ENCODE data around the gene LANCL3.

LANCL3 gene

DNA sequence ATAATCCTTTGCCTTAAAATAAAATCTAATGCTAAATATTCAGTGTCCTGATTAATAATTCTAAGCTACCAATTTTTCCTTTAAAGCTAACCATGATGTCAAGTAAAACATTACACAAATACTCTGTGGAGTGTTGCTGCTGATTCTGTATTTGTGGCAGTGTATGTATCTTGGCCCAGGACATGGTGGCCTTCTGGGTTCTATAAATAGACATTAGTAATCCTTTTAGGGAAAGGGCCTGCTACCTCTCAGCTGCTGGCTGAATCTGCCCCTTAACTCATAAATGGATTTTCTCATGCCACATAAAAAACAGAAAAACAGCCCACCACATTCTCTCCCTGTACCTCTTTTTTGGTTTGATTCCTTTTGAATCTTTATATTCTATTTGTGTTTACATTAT is 113.0 kb downstream of the LANCL3 start:
- no peak for DNase-seq (ENCODE audit: low read depth)

DNA sequence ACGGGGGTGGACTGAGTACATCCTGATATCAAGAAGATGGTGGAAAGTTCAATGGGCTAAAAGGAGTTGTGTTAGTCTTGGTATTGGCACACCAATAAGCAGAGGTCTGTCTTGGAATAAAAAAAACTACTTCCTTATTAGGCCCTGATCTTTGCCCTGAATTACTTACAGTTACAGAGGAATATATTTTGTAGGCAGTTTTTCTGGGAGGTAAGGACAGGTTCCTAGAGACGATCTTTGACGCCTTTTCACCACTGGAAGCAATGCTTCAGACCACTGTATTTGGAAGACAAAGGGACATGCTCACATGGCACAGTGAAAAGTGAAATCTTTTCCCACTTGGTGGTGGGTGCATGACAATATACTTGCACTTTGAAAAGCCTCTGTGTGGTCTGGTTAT is 113.5 kb downstream of the LANCL3 start:
- no peak for DNase-seq (ENCODE audit: low read depth)

DNA sequence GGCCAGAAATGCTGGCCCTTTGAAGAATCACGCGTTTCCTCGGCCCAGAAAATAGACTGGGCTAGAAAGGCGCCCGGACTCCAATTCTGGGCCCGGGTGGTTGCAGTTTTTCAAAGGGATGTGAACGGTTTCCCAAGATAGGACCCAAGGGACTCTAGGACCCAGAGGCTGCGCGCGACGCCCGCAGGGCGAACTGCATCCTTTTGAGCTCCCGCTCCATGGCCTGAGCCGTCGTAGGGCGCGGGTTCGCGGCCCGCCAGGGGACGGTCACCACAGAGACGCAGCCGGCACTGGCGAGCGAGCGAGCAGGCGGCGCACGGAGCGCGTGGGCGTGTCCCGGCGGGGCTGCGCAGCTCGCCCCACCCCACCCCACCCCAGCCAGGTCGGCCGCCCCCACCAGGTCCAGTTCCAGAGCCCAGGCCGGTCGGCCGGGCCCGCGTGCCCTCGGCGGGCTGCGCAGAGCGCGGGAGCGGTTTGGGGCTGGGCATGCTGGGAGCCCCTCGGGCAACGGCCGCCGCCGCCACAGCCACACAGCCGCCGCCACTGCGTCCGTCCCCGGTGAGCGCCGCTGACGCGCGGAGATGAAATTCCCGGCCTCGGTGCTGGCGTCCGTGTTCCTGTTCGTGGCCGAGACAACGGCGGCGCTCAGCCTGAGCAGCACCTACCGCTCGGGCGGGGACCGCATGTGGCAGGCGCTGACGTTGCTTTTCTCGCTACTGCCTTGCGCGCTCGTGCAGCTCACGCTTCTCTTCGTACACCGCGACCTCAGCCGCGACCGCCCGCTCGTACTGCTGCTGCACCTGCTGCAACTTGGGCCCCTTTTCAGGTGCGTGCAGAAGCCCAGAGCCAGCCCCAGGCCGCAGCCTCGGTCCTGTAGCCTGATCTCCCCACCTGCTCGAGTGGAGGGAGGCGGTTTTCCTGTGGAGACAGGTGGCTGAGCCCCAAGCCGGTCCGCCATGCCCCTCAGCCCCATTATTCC is 114.2 kb downstream of the LANCL3 start, which contains the start of gene XK:
XK (plus strand) TSS at position 411 of the 979 bp plus-strand sequence; CDS start at position 582, 171 bp downstream.
- DNase-seq (ENCODE audit: low read depth) = peak; percentile 27

GRCh38 chrX:37686369-37686995 is 115.0 kb downstream of the LANCL3 start:
- no peak for DNase-seq (ENCODE audit: low read depth)

DNA sequence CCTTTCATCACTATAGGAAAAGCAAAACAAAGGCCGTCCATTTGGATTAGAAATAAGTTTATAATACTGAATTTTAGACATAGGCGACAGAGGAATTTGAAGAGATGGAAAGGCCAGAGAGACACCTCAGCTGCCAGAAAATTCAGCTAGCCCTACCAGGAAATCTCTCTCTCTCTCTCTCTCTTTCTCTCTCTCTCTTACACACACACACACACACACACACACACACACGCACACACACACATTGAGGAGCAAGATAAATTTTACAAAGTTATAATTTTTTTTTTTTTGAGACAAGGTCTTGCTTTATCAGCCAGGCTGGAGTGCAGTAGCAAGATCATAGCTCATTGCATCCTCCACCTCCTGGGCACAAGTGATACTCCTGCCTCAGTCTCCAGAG is 115.5 kb downstream of the LANCL3 start:
- no peak for DNase-seq (ENCODE audit: low read depth)

DNA sequence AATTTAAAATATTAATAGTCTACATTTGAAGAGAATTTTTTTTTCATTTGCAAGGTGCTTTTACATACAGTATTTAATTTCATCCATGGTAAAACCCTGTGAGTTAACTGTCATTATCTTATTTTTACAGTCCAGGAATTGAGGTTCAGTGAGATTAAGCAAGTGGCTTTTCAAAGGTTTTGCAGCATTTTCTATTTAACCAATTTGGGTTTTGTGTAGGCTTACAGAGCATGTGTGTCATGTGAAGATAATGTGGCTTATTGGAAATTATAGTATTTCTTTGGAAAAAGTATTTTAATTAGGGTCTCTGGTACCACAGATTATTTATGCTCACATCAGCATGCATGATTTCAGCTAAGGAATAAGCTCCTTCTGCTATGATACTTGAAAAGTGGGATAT is 118.7 kb downstream of the LANCL3 start:
- DNase-seq (ENCODE audit: low read depth) = no peak

DNA sequence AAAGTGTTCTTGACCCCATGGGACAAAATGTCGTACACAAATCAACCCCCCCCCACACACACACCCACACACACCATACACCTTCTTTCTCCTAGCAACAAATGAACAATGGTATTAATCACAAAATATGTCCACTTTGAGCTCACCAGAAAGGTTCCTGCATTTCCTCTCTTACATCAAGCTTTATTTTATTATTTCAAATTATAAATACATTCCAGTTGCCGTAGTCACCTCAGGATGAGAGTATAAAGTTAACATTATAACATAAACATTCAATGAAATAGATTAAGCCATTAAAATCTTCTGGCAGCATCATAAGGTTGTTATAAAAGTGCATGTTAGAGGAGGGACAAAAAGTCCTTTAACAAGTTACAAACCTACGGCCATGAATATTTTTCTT is 121.5 kb downstream of the LANCL3 start:
- peak; percentile 6 for DNase-seq (ENCODE audit: low read depth)

GRCh38 chrX:37697169-37697760 is 125.8 kb downstream of the LANCL3 start:
- DNase-seq (ENCODE audit: low read depth) = no peak

DNA sequence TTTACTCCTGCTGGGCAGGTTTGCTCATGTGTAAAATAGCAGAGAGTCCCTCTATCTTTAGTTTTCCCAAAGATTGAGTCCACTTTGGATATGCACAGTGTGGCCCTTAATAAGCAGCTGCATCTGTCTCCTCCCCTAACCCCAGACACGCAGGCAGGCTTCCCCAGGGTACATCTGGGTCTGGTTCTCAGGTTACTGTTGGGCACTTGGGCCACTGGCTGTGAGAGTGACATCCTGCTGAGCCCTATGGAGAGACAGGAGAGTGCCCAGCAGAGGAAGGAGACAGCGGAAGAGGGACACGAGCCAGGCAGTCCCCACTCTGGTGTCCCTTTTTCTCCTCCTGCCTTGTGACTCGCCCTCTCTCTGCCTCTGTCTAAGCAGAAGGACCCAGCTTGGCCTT is 130.1 kb downstream of the LANCL3 start:
- no peak for DNase-seq (ENCODE audit: low read depth)

DNA sequence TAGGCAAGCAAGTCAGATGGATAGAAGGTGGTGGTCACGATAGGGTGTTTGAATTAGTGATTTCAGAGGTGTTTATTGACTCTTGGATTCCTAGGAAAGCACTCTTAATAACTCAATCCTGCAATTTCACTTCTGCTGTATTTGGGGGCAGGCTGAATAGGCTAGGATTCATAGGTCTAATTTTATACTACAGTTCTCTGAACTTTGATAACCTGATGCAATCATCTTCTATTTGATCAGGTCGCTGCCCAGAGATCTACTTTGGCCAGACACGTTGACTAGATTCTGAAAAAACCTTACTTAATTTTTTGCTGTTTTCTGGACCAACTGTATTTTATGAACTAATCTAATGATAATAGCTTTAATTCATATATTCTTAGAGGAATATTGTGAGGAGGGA is 140.5 kb downstream of the LANCL3 start:
- no peak for DNase-seq (ENCODE audit: low read depth)

DNA sequence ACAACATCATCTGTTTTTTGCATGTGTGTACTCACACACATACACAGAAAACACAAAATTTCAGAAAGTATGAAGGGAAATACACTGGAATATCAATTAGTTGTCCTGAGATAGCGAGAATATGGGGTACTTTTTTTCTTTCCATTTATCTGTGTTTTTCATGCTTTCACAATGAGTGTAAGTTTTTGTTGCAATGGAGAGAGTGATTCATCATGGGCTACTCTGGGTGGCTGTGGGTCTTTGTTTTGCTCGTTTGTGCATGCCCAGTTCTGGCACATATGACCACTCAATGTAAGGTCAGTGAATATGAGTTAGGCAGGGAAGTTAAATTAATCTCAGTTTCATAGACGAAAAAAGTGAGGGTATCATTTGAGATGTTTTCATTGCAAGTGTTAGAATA is 141.0 kb downstream of the LANCL3 start:
- peak; percentile 0 for DNase-seq (ENCODE audit: low read depth)

- DNase-seq (ENCODE audit: low read depth) = no peak
Observed at GRCh38 chrX:37714479-37714878, 143.0 kb downstream of the LANCL3 start.

DNA sequence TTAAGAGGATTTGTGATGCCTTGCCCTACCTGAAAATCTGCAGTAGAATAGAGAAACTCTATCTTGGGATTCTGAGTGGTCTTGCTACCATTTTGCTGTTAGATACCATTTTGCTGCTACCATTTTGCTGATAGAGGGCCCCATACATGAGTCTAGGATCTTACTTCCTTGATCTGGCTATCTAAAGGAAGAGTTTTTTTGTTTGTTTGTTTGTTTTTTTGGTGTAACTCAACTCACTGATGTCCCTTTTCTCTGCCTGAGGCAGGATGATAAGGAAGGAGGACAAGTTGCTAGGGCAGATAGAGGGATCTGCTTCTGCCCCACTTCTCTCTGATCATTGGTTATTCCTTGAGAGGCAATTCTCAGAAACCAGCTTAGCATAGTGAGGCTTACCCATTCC is 145.1 kb downstream of the LANCL3 start:
- no peak for DNase-seq (ENCODE audit: low read depth)

GRCh38 chrX:37717708-37718107 is 146.2 kb downstream of the LANCL3 start:
- no peak for DNase-seq (ENCODE audit: low read depth)

GRCh38 chrX:37722595-37722994 is 151.1 kb downstream of the LANCL3 start:
- no peak for DNase-seq (ENCODE audit: low read depth)

DNA sequence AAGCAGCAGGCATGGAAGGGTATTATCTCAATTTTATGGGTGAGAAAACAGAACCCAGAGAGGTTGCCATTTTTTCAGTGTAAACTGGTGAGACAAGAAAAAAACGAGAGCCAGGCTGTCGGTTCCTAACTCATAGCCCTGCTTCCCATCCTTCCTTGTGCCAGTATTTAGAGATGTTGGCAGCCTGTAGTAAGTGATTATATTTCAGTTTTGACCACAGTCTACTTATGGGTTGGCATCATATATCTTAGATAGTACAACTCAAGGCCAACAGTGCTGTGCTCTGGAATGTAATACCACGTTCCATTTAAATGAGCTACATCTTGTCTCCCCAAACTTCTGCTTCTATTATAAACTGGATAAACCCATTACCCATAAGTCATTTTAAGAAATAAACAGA is 154.9 kb downstream of the LANCL3 start:
- DNase-seq (ENCODE audit: low read depth) = no peak
